ENCODE measurements around the gene PLCD1. TPM values are rescaled to one million over a fixed set of nuclear protein-coding genes. Genes with fewer than 3 reads are reported as not detected.

PLCD1 gene
- total and polyA plus RNA-seq, 2 of the 13 experiments (the other 11 are each of a cell fraction or from before 2014, with no cell fraction given), result 10.1 to 12.4 TPM

DNA sequence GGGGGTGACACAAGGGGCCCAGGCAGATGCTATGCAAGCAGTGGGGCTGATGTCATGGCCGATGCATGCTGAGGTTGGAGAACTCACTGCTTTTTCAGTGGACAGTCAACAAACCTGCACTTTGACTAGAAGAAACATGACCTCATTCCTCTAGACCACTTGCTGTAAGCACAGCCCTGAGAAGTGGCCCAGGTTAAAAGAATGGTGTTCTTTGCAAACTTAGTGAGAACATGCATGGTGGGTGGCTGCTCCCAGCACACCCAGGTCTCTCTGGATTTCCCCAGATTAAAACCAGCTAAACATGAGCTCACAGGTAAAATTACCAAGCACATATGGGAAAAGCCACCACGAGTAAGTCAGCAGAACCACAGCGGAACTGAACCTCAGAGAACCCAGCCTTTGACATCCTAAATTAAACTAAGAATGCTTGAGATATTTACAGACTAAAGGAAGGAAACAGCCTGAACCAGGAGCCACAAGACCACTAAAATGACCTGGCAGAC lies 25.1 kb upstream of the PLCD1 start (continued):
- TF ChIP-seq ZBTB40 (IDR thresholded peaks at IDR 0.05), result no peak
- TF ChIP-seq ZBTB40 (CRISPR knock-in tag; IDR thresholded peaks at IDR 0.05), result 0 out of 2 replicates have a peak, but pooled peaks have one; percentile 21
- no peak for TF ChIP-seq ZNF136 (CRISPR knock-in tag; IDR thresholded peaks at IDR 0.05; ENCODE audit: low read depth)
- TF ChIP-seq ATF7 (IDR thresholded peaks at IDR 0.05), result 0 out of 2 replicates have a peak, but pooled peaks have one; percentile 37
- TF ChIP-seq ATF7 (CRISPR knock-in tag; IDR thresholded peaks at IDR 0.05), result no peak
- TF ChIP-seq ZNF3 (CRISPR knock-in tag; IDR thresholded peaks at IDR 0.05), result peak; percentile 90; the same call in 1 of the 2 replicates
- TF ChIP-seq, protein P1, sequence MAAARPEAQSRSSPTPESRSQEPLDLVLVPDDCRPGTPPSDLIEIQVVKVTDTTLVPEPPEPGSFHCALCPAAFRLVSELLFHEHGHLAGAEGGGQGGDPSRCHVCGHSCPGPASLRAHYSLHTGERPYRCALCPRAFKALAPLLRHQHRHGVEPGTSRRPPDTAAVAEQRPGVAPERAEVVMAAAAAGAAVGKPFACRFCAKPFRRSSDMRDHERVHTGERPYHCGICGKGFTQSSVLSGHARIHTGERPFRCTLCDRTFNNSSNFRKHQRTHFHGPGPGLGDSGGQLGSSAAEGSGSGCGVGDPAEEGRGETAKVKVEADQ (CRISPR knock-in tag; IDR thresholded peaks at IDR 0.05; ENCODE audit: borderline replicate concordance), result no peak
- TF ChIP-seq BHLHE40 (IDR thresholded peaks at IDR 0.05; ENCODE audit: low read length), result no peak
- no peak for TF ChIP-seq SP5 (CRISPR knock-in tag; IDR thresholded peaks at IDR 0.05; ENCODE audit: borderline replicate concordance, low read depth)
- TF ChIP-seq TBX2 (CRISPR knock-in tag; IDR thresholded peaks at IDR 0.05; ENCODE audit: borderline replicate concordance), result 0 out of 2 replicates have a peak, but pooled peaks have one; percentile 15
- TF ChIP-seq, protein P2, sequence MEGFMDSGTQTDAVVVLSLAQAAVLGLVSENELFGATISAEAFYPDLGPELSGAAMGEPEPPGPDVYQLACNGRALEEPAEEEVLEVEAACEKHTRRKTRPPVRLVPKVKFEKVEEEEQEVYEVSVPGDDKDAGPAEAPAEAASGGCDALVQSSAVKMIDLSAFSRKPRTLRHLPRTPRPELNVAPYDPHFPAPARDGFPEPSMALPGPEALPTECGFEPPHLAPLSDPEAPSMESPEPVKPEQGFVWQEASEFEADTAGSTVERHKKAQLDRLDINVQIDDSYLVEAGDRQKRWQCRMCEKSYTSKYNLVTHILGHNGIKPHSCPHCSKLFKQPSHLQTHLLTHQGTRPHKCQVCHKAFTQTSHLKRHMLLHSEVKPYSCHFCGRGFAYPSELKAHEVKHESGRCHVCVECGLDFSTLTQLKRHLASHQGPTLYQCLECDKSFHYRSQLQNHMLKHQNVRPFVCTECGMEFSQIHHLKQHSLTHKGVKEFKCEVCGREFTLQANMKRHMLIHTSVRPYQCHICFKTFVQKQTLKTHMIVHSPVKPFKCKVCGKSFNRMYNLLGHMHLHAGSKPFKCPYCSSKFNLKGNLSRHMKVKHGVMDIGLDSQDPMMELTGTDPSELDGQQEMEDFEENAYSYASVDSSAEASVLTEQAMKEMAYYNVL (CRISPR knock-in tag; IDR thresholded peaks at IDR 0.05; ENCODE audit: borderline replicate concordance), result no peak
- TF ChIP-seq JUN (CRISPR knock-in tag; IDR thresholded peaks at IDR 0.05), result 0 out of 2 replicates have a peak, but pooled peaks have one; percentile 25
- no peak for TF ChIP-seq DMAP1 (CRISPR knock-in tag; IDR thresholded peaks at IDR 0.05)
- TF ChIP-seq ZFP1 (CRISPR knock-in tag; IDR thresholded peaks at IDR 0.05), result no peak
- TF ChIP-seq ZMAT3 (CRISPR knock-in tag; conservative IDR thresholded peaks at IDR 0.05), result no peak
- TF ChIP-seq SRSF9 (IDR thresholded peaks at IDR 0.05; ENCODE audit: borderline replicate concordance, insufficient read depth, low read depth, low read length, poor library complexity, severe bottlenecking), result no peak
- TF ChIP-seq ARNTL (CRISPR knock-in tag; IDR thresholded peaks at IDR 0.05), result no peak
- no peak for TF ChIP-seq NFRKB (IDR thresholded peaks at IDR 0.05)

Measured in HepG2 (cell line).